H9 (cell line): Measurements from ENCODE around the gene JMJD1C. TPM values are rescaled to one million over a fixed set of nuclear protein-coding genes. Genes with fewer than 3 reads are reported as not detected.

Experiments used
- DNase-seq: peaks from one replicate; pipeline ENCODE4 v3.0.0-alpha.2; 2017
- H2AFZ ChIP-seq: one replicate; pipeline ENCODE4 v1.6.1; 2013; ENCODE audit warnings: mild to moderate bottlenecking, low read length, control low read depth, moderate library complexity
- H2AK5ac ChIP-seq: 2 replicates; pipeline ENCODE4 v1.6.1; 2013; ENCODE audit warnings: low read length, control low read depth, mixed read lengths; ENCODE audit not compliant: insufficient read length
- H2BK120ac ChIP-seq: one replicate; pipeline ENCODE4 v1.6.1; 2013; ENCODE audit warnings: low read depth, mild to moderate bottlenecking, low read length, control low read depth, inconsistent platforms; ENCODE audit not compliant: poor library complexity, severe bottlenecking
- H2BK12ac ChIP-seq: 2 replicates; pipeline ENCODE4 v1.6.1; 2013; ENCODE audit warnings: low read length, control low read depth, mixed read lengths, low read depth; ENCODE audit not compliant: insufficient read length
- H2BK15ac ChIP-seq: 2 replicates; pipeline ENCODE4 v1.6.1; 2013; ENCODE audit warnings: low read depth, low read length, control low read depth
- H2BK20ac ChIP-seq: one replicate; pipeline ENCODE4 v1.6.1; 2013; ENCODE audit warnings: low read depth, mild to moderate bottlenecking, low read length, control low read depth, inconsistent platforms; ENCODE audit not compliant: poor library complexity, severe bottlenecking
- H2BK5ac ChIP-seq: 2 replicates; pipeline ENCODE4 v1.6.1; 2013; ENCODE audit warnings: low read length, control low read depth, mixed read lengths; ENCODE audit not compliant: insufficient read length
- H3K14ac ChIP-seq: 2 replicates; pipeline ENCODE4 v1.6.1; 2013; ENCODE audit warnings: low read length, control low read depth; ENCODE audit not compliant: insufficient read depth
- H3K18ac ChIP-seq: 2 replicates; pipeline ENCODE4 v1.6.1; 2013; ENCODE audit warnings: low read depth, mild to moderate bottlenecking, mixed read lengths, low read length, control low read depth; ENCODE audit not compliant: insufficient read length
- H3K23ac ChIP-seq: 2 replicates; pipeline ENCODE4 v1.6.1; 2013; ENCODE audit warnings: low read length, control low read depth, mixed read lengths, low read depth; ENCODE audit not compliant: insufficient read length
- H3K23me2 ChIP-seq: 2 replicates; pipeline ENCODE4 v1.6.1; 2013; ENCODE audit warnings: low read depth, mild to moderate bottlenecking, mixed read lengths, low read length, control low read depth; ENCODE audit not compliant: insufficient read length, poor library complexity, severe bottlenecking
- H3K27ac ChIP-seq: 2 replicates; pipeline ENCODE4 v1.5.1; 2013; ENCODE audit warnings: low read length, control low read depth, mixed read lengths, low read depth; ENCODE audit not compliant: insufficient read length
- H3K27me3 ChIP-seq: 2 replicates; pipeline ENCODE4 v1.6.1; 2013; ENCODE audit warnings: low read length, control low read depth, inconsistent platforms; ENCODE audit not compliant: insufficient read depth
- H3K4ac ChIP-seq: 2 replicates; pipeline ENCODE4 v1.6.1; 2013; ENCODE audit warnings: low read depth, mild to moderate bottlenecking, control low read depth, inconsistent platforms, low read length, moderate library complexity
- H3K4me1 ChIP-seq: 2 replicates; pipeline ENCODE4 v1.6.1; 2013; ENCODE audit warnings: low read length, control low read depth, inconsistent platforms; ENCODE audit not compliant: insufficient read depth
- H3K4me2 ChIP-seq: 2 replicates; pipeline ENCODE4 v1.6.1; 2013; ENCODE audit warnings: low read length, control low read depth, mixed read lengths; ENCODE audit not compliant: insufficient read length, insufficient read depth
- H3K56ac ChIP-seq: 2 replicates; pipeline ENCODE4 v1.6.1; 2013; ENCODE audit warnings: low read depth, mild to moderate bottlenecking, mixed read lengths, low read length, control low read depth; ENCODE audit not compliant: insufficient read length
- H3K79me1 ChIP-seq: 2 replicates; pipeline ENCODE4 v1.6.1; 2013; ENCODE audit warnings: low read depth, mild to moderate bottlenecking, moderate library complexity, low read length, control low read depth, inconsistent platforms; ENCODE audit not compliant: insufficient read depth, poor library complexity, severe bottlenecking
- H3K79me2 ChIP-seq: 2 replicates; pipeline ENCODE4 v1.6.1; 2013; ENCODE audit warnings: low read length, control low read depth, inconsistent platforms; ENCODE audit not compliant: insufficient read depth
- H3K9ac ChIP-seq: 2 replicates; pipeline ENCODE4 v1.6.1; 2013; ENCODE audit warnings: low read length, control low read depth, mixed read lengths; ENCODE audit not compliant: insufficient read length; ENCODE audit errors: extremely low read depth
- H3K9me3 ChIP-seq: one replicate; pipeline ENCODE4 v1.6.1; 2013; ENCODE audit warnings: low read depth, low read length, inconsistent platforms; ENCODE audit not compliant: control insufficient read depth
- H3T11ph ChIP-seq: one replicate; pipeline ENCODE4 v1.6.1; 2013; ENCODE audit warnings: mild to moderate bottlenecking, low read length, control low read depth, inconsistent platforms
- H4K20me1 ChIP-seq: one replicate; pipeline ENCODE4 v1.6.1; 2013; ENCODE audit not compliant: control insufficient read depth, insufficient read length, insufficient read depth
- H4K5ac ChIP-seq: 2 replicates; pipeline ENCODE4 v1.6.1; 2013; ENCODE audit warnings: low read depth, mild to moderate bottlenecking, mixed read lengths, low read length, control low read depth; ENCODE audit not compliant: insufficient read length
- H4K8ac ChIP-seq: replicated peaks from 2 replicates; pipeline ENCODE4 v1.6.1; 2013; ENCODE audit warnings: low read length, control low read depth, mixed read lengths, low read depth; ENCODE audit not compliant: insufficient read length
- H4K91ac ChIP-seq: 2 replicates; pipeline ENCODE4 v1.6.1; 2013; ENCODE audit warnings: low read depth, mild to moderate bottlenecking, moderate library complexity, mixed read lengths, low read length, control low read depth; ENCODE audit not compliant: insufficient read length
- H3K27ac Mint-ChIP-seq, 3 experiments: 2 replicates in 2 of 3; 3 replicates in 1 of 3; pipeline ENCODE4 v1.8.0; 2020 to 2021; ENCODE audit warnings: mixed read lengths in 3 of 3, mild to moderate bottlenecking in 1 of 3, moderate library complexity in 1 of 3
- H3K27me3 Mint-ChIP-seq: 2 replicates; pipeline ENCODE4 v1.8.0; 2021; ENCODE audit warnings: low read depth, mild to moderate bottlenecking, moderate library complexity, mixed read lengths
- H3K36me3 Mint-ChIP-seq, 3 experiments: 2 replicates in 2 of 3; 3 replicates in 1 of 3; pipeline ENCODE4 v1.8.0; 2020 to 2021; ENCODE audit warnings: low read depth in 3 of 3, mixed read lengths in 3 of 3; ENCODE audit not compliant: insufficient read depth in 1 of 3
- H3K4me1 Mint-ChIP-seq, 2 experiments: 2 replicates each; pipeline ENCODE4 v1.8.0; 2020; ENCODE audit warnings: mixed read lengths in 2 of 2
- H3K4me3 Mint-ChIP-seq, 2 experiments: 2 replicates in 1 of 2; 3 replicates in 1 of 2; pipeline ENCODE4 v1.8.0; 2020 to 2021; ENCODE audit warnings: mild to moderate bottlenecking in 2 of 2, mixed read lengths in 2 of 2, moderate library complexity in 1 of 2
- H3K9me3 Mint-ChIP-seq, 2 experiments: 2 replicates in 1 of 2; 3 replicates in 1 of 2; pipeline ENCODE4 v1.8.0; 2020; ENCODE audit warnings: mild to moderate bottlenecking in 2 of 2, mixed read lengths in 2 of 2, moderate library complexity in 1 of 2
- WGBS: extraction: QIAGEN DNeasy Blood & Tissue Kit; methylation state at CpG from one replicate; pipeline ENCODE4 v1.1.7; 2013; ENCODE audit warnings: missing lambda C conversion rate, low lambda C conversion rate, mixed read lengths; ENCODE audit not compliant: insufficient read length; ENCODE audit errors: extremely low coverage; 5-methylcytosine and 5-hydroxymethylcytosine counted together
- total RNA-seq: library from RNA; stranded (reverse); gene quantifications from 2 replicates; pipeline ENCODE4 v1.2.1, GENCODE V29; 2021
- TF ChIP-seq, protein P1 (sequence below): fragments of 200-600 bp; sonication (generic); conservative IDR thresholded peaks from 3 replicates; pipeline ENCODE4 v1.8.0; 2021; ENCODE audit warnings: antibody characterized with exemption, mild to moderate bottlenecking

JMJD1C gene
- total RNA-seq, 1 experiment from 2014 or later = 200 TPM

DNA sequence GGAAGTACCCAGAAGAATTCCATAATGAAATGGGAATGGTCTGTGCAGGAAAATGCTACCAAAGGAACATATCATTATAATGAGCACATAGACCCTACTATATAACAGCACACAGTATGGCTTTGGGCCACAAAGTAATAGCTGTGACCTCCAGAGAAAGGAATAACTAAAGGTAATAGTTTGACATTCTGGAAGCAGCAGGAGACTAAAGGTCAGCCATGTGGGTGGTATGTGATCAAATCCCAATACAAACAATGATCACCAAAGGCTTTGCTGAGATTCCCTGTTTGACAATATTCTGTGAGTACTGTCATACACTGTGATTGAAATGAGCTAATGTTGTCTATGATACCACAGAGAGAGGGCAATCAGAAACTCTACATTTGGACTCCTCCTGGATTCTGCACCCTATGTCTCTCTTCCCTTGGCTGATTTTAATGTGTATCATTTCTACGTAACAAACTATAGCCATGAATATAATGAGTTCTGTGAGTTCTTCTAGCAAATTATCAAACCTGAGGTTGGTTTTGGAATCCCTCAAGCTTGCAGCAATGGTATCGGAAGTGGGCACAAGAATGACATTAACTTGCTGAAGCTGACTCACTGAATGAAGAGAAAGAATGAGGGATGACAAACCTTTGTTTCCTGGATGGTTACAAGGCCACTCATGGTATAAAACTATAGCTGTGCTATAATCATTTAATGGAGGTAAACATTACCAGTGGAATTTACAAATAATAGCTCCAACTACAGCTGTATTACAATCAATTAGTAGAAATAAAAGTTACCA, 99.6 kb downstream of the JMJD1C start:
- Histone ChIP-seq H3K14ac (no peak overlapping the region), H3T11ph (no peak overlapping the region)
- DNase-seq = no peak

More for the DNA sequence above, 99.6 kb downstream of the JMJD1C start:
- Mint-ChIP-seq H3K27ac (peak overlapping the region in 2 of 3 experiments; percentile 41 to 95; a peak in 3 of 7 replicates), H3K4me3 (no peak overlapping the region), H3K27me3 (no peaks in the 10 kb centered on the region), H3K9me3 (no peaks in the 10 kb centered on the region), H3K4me1 (peaks cover 5 to 9% of the 10 kb centered on the region in 2 experiments), H3K36me3 (0 out of 7 replicates have a peak, but pooled peaks cover 0 to 3% (median 0%) of the 10 kb centered on the region in 3 experiments)
- Histone ChIP-seq H4K5ac (no peak overlapping the region), H3K4me2 (no peak overlapping the region), H3K23ac (no peak overlapping the region), H4K20me1 (no peaks in the 10 kb centered on the region), H4K8ac (no peak overlapping the region), H2BK5ac (no peak overlapping the region), H3K79me2 (no peaks in the 10 kb centered on the region), H2AK5ac (no peak overlapping the region), H2BK120ac (no peak overlapping the region), H2BK12ac (no peak overlapping the region), H2AFZ (no peak overlapping the region), H3K27me3 (no peaks in the 10 kb centered on the region), H3K23me2 (no peaks in the 10 kb centered on the region), H3K56ac (no peak overlapping the region), H4K91ac (no peak overlapping the region), H3K79me1 (no peaks in the 10 kb centered on the region), H3K4ac (no peak overlapping the region), H2BK20ac (no peak overlapping the region), H3K27ac (no peak overlapping the region), H3K9me3 (no peaks in the 10 kb centered on the region), H3K18ac (no peak overlapping the region), H3K9ac (no peak overlapping the region), H2BK15ac (no peak overlapping the region), H3K4me1 (peaks cover 5% of the 10 kb centered on the region; the same call in 1 of the 2 replicates)
- WGBS = no CpG with 5 or more reads among the region's 2 CpGs
- TF ChIP-seq, protein P1, sequence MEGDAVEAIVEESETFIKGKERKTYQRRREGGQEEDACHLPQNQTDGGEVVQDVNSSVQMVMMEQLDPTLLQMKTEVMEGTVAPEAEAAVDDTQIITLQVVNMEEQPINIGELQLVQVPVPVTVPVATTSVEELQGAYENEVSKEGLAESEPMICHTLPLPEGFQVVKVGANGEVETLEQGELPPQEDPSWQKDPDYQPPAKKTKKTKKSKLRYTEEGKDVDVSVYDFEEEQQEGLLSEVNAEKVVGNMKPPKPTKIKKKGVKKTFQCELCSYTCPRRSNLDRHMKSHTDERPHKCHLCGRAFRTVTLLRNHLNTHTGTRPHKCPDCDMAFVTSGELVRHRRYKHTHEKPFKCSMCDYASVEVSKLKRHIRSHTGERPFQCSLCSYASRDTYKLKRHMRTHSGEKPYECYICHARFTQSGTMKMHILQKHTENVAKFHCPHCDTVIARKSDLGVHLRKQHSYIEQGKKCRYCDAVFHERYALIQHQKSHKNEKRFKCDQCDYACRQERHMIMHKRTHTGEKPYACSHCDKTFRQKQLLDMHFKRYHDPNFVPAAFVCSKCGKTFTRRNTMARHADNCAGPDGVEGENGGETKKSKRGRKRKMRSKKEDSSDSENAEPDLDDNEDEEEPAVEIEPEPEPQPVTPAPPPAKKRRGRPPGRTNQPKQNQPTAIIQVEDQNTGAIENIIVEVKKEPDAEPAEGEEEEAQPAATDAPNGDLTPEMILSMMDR = no peak
